Inflammatory macrophage treated with lipopolysaccharide for 1 hour (primary cell): ENCODE results near the gene ZNF684.
A peak's percentile ranks its signal among the peaks of the same experiment; 100 is the strongest.

Source experiments
- DNase-seq, 2 donors: peaks; one replicate each; pipeline ENCODE4 v3.0.0-alpha.2; 2020 to 2022

The ZNF684 gene

DNA sequence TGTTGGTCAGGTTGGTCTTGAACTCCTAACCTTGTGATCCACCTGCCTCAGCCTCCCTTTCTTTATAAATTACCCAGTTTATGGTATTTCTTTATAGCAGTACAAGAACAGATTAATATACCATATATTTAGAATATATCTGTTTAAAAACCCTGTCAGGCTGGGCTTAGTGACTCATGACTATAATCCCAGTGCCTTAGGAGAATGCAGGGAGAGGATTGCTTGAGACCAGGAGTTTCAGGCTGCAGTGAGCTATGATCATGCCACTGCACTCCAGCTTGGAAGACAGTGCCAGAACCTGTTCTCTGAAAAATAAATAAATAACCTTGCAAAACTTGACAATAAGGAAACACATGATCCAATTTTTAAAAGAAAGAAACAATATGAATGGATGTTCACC is 43.9 kb downstream of the ZNF684 start:
- no peak for DNase-seq

GRCh38 chr1:40582116-40582515 is 50.7 kb downstream of the ZNF684 start:
- no peak for DNase-seq

GRCh38 chr1:40583980-40584379 is 52.5 kb downstream of the ZNF684 start:
- DNase-seq = no peak

DNA sequence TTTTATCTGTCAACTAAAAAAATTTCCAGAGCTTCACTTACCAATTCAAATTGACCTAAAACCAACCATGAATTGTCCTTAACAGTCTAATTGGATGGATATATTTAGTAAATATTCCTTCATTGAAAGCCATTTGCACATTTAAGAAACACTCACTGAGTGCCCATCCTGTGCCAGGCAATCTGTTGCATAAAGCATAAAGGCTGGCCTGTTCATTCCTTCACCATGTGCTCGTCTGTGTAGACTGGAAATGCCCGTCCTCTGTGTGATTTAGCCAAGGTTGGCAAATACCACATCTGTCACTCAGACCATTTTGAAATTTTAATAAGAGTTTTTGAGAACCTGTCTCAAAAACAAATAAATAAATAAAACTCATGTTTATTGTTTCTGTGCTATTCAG is 57.1 kb downstream of the ZNF684 start:
- DNase-seq = no peak

DNA sequence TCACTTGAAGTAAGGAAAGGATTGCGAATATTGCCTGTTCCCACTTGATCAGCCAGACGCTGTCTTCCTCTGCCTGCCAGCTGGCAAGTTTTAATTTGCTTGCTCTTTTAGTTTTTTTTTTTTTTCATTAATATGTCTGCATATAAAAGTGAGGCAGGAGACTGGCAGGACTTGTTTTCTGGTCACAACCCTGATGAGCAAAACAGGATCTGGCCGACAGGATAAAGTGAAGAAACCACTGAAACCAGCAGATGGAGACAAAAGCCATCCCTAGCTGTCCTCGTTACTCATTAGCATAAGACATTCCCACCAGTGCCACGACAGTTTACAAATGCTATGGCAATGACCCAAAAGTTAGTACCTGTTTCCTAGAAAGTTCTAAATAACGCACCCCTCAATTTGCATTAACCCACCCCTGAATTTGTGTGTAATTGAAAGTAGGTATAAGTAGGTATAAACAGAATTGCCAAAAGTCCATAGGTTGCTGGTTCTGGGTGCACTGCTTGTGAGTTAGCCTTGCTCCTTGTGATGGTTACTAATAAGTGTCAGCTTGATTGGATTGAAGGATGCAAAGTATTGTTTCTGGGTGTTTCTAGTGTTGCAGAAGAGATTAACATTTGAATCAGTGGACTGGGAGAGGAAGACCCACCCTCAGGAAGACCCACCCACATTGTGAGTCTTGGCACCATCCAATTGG is 60.8 kb downstream of the ZNF684 start:
- peak; percentile 55 to 69 for DNase-seq

GRCh38 chr1:40593449-40594186 is 62.2 kb downstream of the ZNF684 start:
- no peak for DNase-seq

GRCh38 chr1:40594187-40594531 is 62.7 kb downstream of the ZNF684 start:
- no peak for DNase-seq

GRCh38 chr1:40595623-40596022 is 64.2 kb downstream of the ZNF684 start:
- no peak for DNase-seq
